Spleen (tissue), 11 donors: ENCODE measurements around the gene FEM1B. TPM values are rescaled to one million over a fixed set of nuclear protein-coding genes. Genes with fewer than 3 reads are reported as not detected.

Experiments
- DNase-seq: peaks from one replicate; pipeline ENCODE4 v3.0.0-alpha.2; 2020
- H3K27ac ChIP-seq, 8 donors: fragments of 200-600 bp; sonication (generic) in 7 of 8; 1 replicate in 4 of 8; 2 replicates in 4 of 8; pipeline versions ENCODE4 v1.5.0 to v1.8.0; 2016 to 2021; ENCODE audit warnings: inconsistent platforms in 4 of 8, mild to moderate bottlenecking in 4 of 8, moderate library complexity in 1 of 8
- H3K27me3 ChIP-seq, 7 donors: fragments of 200-600 bp; sonication (generic) in 6 of 7; replicated peaks in 1 of 7; 1 replicate in 4 of 7; 2 replicates in 3 of 7; pipeline versions ENCODE4 v1.5.0 to v1.8.0; 2016 to 2021; ENCODE audit warnings: inconsistent platforms in 3 of 7, mild to moderate bottlenecking in 1 of 7
- H3K36me3 ChIP-seq, 6 donors: fragments of 200-600 bp; sonication (generic) in 5 of 6; 1 replicate in 4 of 6; 2 replicates in 2 of 6; pipeline versions ENCODE4 v1.5.0 to v1.8.0; 2016 to 2021; ENCODE audit warnings: inconsistent platforms in 2 of 6
- H3K4me1 ChIP-seq, 6 donors: fragments of 200-600 bp; sonication (generic) in 5 of 6; 1 replicate in 3 of 6; 2 replicates in 3 of 6; pipeline versions ENCODE4 v1.5.0 to v1.8.0; 2016 to 2021; ENCODE audit warnings: inconsistent platforms in 3 of 6
- H3K4me3 ChIP-seq, 8 donors: fragments of 200-600 bp; sonication (generic) in 7 of 8; 1 replicate in 4 of 8; 2 replicates in 4 of 8; pipeline versions ENCODE4 v1.5.0 to v1.8.0; 2016 to 2021; ENCODE audit warnings: inconsistent platforms in 4 of 8, mild to moderate bottlenecking in 4 of 8, moderate library complexity in 2 of 8
- H3K9me3 ChIP-seq, 8 donors: fragments of 200-600 bp; sonication (generic) in 7 of 8; 1 replicate in 4 of 8; 2 replicates in 4 of 8; pipeline versions ENCODE4 v1.5.0 to v1.8.0; 2016 to 2021; ENCODE audit warnings: inconsistent platforms in 4 of 8
- POLR2A ChIP-seq, 3 donors: fragments of 450-650 bp; IDR thresholded peaks; one replicate each; pipeline ENCODE4 v1.5.1; 2017; ENCODE audit warnings: antibody characterized with exemption in 3 of 3, mild to moderate bottlenecking in 1 of 3
- POLR2AphosphoS5 ChIP-seq, 3 donors: sonication (generic); formaldehyde crosslinking; IDR thresholded peaks; one replicate each; pipeline ENCODE4 v1.5.1; 2017; ENCODE audit warnings: antibody characterized with exemption in 3 of 3
- WGBS, 5 donors: extraction: QIAGEN DNeasy Blood & Tissue Kit in 3 of 5; methylation state at CpG; one replicate each; pipeline versions ENCODE4 v1.1.5 to v1.1.7; 2013 to 2018; 5-methylcytosine and 5-hydroxymethylcytosine counted together
- intact Hi-C: fragments of 100-400 bp; cut with DNase I; formaldehyde crosslinking; loops from one replicate; pipeline ENCODE4 v1.15.0; 2023; ENCODE audit warnings: low total_unique reads
- polyA plus RNA-seq, 3 donors: library from polyadenylated mRNA; stranded (reverse); fragments of 200-250 nt; gene quantifications; one replicate each; pipeline ENCODE4 v1.2.1, GENCODE V29; 2013
- total RNA-seq, 7 donors: library from RNA; depleted of rRNA in 3 of 7; stranded (reverse); fragments of >200 nt in 3 of 7; fragmentation: NEBNext Ultra II Directional in 4 of 7; extraction: Animal tissue kit (Norgen Biotek cat#: 25700) in 4 of 7; gene quantifications; one replicate each; pipeline versions ENCODE4 v1.1.0 to v1.2.1, GENCODE V29; 2016 to 2021
- TF ChIP-seq, protein P1 (sequence below), 11 experiments: fragments of 200-600 bp in 7 of 11; fragments of 450-650 bp in 4 of 11; sonication (generic) in 4 of 11; IDR thresholded peaks in 8 of 11; conservative IDR thresholded peaks in 3 of 11; 1 replicate in 7 of 11; 2 replicates in 4 of 11; pipeline versions ENCODE4 v1.4.0 to v1.8.0; 2016 to 2021; ENCODE audit warnings: antibody characterized with exemption in 11 of 11, inconsistent platforms in 4 of 11, mild to moderate bottlenecking in 1 of 11
- donor health status: healthy with polysubstance abuse.
- donor health status: DM: no; HTN: no; CAD: no; lungs with moderate emphysema.
- donor health status: DM: no; HTN: no; CAD: no.
- donor health status: Bipolar disorder and iron deficiency.
- donor health status: healthy.
- donor health status: DM: no; HTN: no; CAD: no.
- donor health status: DM: yes; HTN: yes; CAD: no.

The FEM1B gene
- total and polyA plus RNA-seq, 10 donors, result 6.2 to 63.5 (median 44.9) TPM

DNA sequence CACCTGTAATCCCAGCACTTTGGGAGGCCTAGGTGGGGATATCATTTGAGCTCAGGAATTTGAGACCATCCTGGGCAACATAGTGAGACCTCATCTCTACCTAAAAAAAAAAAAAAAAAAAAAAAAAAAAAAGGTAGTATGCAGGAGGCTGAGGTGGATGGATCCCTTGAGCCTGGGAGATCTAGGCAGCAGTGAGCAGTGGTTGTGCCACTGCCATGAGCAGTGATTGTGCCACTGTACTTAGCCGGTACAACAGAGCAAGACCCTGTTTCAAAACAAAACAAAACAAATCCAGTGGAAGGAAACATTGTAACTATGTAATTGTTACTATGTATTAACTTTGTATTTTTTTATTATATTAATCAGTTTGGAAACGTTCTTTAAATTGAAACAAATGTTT, 5.9 kb downstream of the FEM1B start:
- no peaks in the 10 kb centered on the region for H3K9me3 ChIP-seq
- peaks cover 0 to 28% (median 7%) of the 10 kb centered on the region in 6 donors for H3K36me3 ChIP-seq
- peak overlapping the region in 2 of 8 donors; percentile 94 to 99 for H3K27ac ChIP-seq
- intact Hi-C loops, result no loop called here
- WGBS, 5 donors, result 70 to 93% (median 83%) methylated on average over 2 of the region's 2 CpGs
- H3K27me3 ChIP-seq, result no peaks in the 10 kb centered on the region
- TF ChIP-seq, protein P1, sequence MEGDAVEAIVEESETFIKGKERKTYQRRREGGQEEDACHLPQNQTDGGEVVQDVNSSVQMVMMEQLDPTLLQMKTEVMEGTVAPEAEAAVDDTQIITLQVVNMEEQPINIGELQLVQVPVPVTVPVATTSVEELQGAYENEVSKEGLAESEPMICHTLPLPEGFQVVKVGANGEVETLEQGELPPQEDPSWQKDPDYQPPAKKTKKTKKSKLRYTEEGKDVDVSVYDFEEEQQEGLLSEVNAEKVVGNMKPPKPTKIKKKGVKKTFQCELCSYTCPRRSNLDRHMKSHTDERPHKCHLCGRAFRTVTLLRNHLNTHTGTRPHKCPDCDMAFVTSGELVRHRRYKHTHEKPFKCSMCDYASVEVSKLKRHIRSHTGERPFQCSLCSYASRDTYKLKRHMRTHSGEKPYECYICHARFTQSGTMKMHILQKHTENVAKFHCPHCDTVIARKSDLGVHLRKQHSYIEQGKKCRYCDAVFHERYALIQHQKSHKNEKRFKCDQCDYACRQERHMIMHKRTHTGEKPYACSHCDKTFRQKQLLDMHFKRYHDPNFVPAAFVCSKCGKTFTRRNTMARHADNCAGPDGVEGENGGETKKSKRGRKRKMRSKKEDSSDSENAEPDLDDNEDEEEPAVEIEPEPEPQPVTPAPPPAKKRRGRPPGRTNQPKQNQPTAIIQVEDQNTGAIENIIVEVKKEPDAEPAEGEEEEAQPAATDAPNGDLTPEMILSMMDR (IDR thresholded peaks at IDR 0.05 in 8 of 11, conservative IDR thresholded peaks at IDR 0.05 in 3 of 11), result no peak
- TF ChIP-seq POLR2A (IDR thresholded peaks at IDR 0.05) (no peak), POLR2AphosphoS5 (IDR thresholded peaks at IDR 0.05) (no peak)
- no peak overlapping the region for H3K4me3 ChIP-seq
- peak; percentile 27 for DNase-seq
- H3K4me1 ChIP-seq, result peaks cover 46 to 100% (median 93%) of the 10 kb centered on the region in 6 donors

DNA sequence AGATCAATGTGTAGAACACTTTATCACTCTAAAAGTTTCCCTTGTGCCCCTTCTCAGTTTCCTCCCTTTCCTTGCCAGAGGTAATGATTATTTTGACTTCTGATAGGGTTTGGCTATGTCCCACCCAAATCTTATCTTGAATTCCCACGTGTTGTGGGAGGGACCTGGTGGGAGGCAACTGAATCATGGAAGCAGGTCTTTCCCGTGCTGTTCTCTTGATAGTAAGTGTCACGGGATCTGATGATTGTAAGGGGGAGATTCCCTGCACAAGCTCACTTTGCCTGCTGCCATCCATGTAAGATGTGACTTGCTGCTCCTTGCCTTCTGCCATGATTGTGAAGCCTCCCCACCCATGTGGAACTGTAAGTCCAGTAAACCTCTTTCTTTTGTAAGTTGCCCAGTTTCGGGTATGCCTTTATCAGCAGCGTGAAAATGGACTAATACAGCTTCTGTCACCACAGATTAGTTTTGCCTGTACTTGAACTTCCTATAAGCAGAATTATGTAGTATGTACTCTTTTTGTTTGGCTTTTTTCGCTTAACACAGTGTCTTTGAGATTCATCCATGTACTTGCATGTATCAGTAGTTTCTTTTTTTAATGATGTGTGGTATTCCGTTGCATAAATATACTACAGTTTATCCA, 7.2 kb downstream of the FEM1B start:
- H3K4me3 ChIP-seq, result no peak overlapping the region
- whole genome bisulfite sequencing, 5 donors, result 77 to 91% (median 86%) methylated on average over 7 of the region's 7 CpGs
- DNase-seq, result peak; percentile 17
- no peaks in the 10 kb centered on the region for H3K27me3 ChIP-seq
- no peak for TF ChIP-seq POLR2AphosphoS5 (IDR thresholded peaks at IDR 0.05)
- no peak for TF ChIP-seq POLR2A (IDR thresholded peaks at IDR 0.05)
- TF ChIP-seq, protein P1 (IDR thresholded peaks at IDR 0.05 in 8 of 11, conservative IDR thresholded peaks at IDR 0.05 in 3 of 11), result no peak
- H3K4me1 ChIP-seq, result peaks cover 41 to 100% (median 90%) of the 10 kb centered on the region in 6 donors
- intact Hi-C loops, result no loop called here
- no peaks in the 10 kb centered on the region for H3K9me3 ChIP-seq
- peak overlapping the region in 7 of 8 donors; percentile 1 to 61 (median 36) for H3K27ac ChIP-seq
- peaks cover 0 to 33% (median 9%) of the 10 kb centered on the region in 6 donors for H3K36me3 ChIP-seq

DNA sequence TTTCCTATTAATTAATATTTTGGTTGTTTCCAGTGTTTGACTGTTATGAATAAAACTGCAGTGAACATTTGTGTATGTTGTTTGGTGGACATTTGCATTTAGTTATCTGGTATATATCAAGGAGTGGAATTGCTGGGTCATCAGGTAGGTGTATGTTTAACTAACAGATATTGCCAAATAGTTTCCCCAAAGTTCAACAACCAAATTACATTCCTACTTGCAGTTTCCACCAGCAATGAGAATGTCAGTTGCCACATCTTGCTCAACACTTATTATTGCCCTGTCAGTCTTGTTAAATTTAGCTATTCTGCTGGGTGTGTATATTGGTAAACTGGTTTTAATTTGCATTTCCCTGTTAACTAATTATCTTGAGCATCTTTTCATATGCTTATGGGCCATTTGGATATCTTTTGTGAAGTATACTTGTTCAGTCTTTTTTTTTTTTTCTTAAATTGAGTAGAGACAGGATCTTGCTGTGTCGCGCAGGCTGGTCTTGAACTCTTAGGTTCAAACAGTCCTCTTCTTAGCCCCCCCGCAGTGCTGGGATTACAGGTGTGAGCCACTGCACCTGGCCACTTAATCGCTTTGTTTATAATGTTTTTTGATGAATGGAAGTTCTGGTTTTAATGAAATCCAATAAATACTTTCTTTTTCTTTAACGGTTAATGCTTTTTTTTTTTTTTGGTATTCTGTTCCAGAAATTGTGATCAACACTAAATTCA, 7.9 kb downstream of the FEM1B start:
- no peak overlapping the region for H3K4me3 ChIP-seq
- peak; percentile 21 for DNase-seq
- H3K27ac ChIP-seq, result peak overlapping the region in 5 of 8 donors; percentile 10 to 61 (median 36)
- no peaks in the 10 kb centered on the region for H3K27me3 ChIP-seq
- peaks cover 38 to 94% (median 83%) of the 10 kb centered on the region in 6 donors for H3K4me1 ChIP-seq
- peaks cover 0 to 40% (median 15%) of the 10 kb centered on the region in 6 donors for H3K36me3 ChIP-seq
- 86 to 94% (median 89%) methylated on average over 5 of the region's 5 CpGs for WGBS, 5 donors
- intact Hi-C loops, result no loop called here
- TF ChIP-seq POLR2AphosphoS5 (IDR thresholded peaks at IDR 0.05) (no peak), POLR2A (IDR thresholded peaks at IDR 0.05) (no peak)
- TF ChIP-seq, protein P1 (IDR thresholded peaks at IDR 0.05 in 8 of 11, conservative IDR thresholded peaks at IDR 0.05 in 3 of 11), result no peak
- no peaks in the 10 kb centered on the region for H3K9me3 ChIP-seq

DNA sequence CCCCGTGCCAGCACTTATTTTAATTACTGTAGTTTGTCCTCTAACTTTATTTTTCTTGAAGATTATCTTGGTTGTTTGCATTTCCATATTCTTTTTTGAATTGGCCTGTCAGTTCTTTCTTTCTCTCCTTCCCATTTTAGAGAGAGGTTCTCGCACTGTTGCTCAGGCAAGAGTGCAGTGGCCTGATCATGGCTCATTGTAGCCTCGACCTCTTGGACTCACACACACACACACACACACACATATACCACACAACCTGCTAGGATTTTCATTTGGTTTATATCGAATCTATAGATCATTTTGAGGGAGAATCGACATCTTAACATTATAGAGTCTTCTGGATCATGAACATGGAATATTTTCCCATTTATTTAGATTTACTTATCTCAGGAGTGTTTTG, 8.7 kb downstream of the FEM1B start:
- Histone ChIP-seq H3K4me3 (no peak overlapping the region), H3K27me3 (no peaks in the 10 kb centered on the region), H3K4me1 (peaks cover 29 to 94% (median 77%) of the 10 kb centered on the region in 6 donors), H3K9me3 (no peaks in the 10 kb centered on the region), H3K36me3 (peaks cover 0 to 49% (median 23%) of the 10 kb centered on the region in 6 donors), H3K27ac (peak overlapping the region in 1 of 8 donors; percentile 48)
- intact Hi-C loops, result no loop called here
- WGBS, 5 donors, result 75 to 91% (median 81%) methylated on average over 5 of the region's 5 CpGs
- no peak for DNase-seq
- no peak for TF ChIP-seq POLR2AphosphoS5 (IDR thresholded peaks at IDR 0.05)
